ENCODE data around the gene SARS2. TPM values are rescaled to one million over a fixed set of nuclear protein-coding genes. Genes with fewer than 3 reads are reported as not detected.

Gene SARS2
- total and polyA plus RNA-seq, 4 donors: 5.9 to 72.4 (median 11.7) TPM

DNA sequence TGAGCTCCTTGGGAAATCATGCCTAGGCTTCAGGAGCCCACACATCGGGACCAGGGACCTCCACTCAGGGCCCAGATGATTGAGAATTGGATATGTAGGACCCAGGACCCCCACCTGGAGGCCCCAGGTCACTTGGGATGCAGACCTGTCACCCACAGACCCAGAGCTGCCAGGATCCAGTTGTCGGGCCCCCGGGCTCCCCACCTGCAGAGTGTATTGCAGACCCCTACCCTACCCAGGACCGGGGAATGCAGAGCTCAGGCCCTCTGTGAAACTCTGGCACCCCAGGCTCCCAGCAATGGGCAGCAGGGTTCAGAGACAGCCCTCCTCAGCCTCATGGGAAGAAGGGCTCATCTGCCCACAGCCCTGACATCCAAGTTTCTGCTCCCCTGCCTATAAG lies 24.9 kb downstream of the SARS2 start:
- Histone ChIP-seq H3K27me3 (ENCODE audit: control insufficient read depth in 1 of 2, insufficient read depth in 2 of 2, low read length in 1 of 2) (no peaks in the 10 kb centered on the region), H3K4me1 (ENCODE audit: control insufficient read depth in 1 of 2, insufficient read depth in 2 of 2, low read length in 2 of 2) (no peaks in the 10 kb centered on the region), H3K36me3 (ENCODE audit: control insufficient read depth in 1 of 2, insufficient read depth in 2 of 2, low read length in 1 of 2) (peaks cover 0 to 8% of the 10 kb centered on the region in 2 donors), H3K4me3 (ENCODE audit: low read length in 2 of 2) (no peak overlapping the region), H3K9me3 (ENCODE audit: control insufficient read depth, low read length) (no peaks in the 10 kb centered on the region), H3K27ac (ENCODE audit: low read depth in 1 of 2, low read length in 2 of 2) (no peak overlapping the region)
- no peak for ATAC-seq (ENCODE audit: low FRiP score)
- intact Hi-C loops (cut with DNase I): no loop called here
- 92 to 97% methylated on average over 4 of the region's 4 CpGs for WGBS, 2 donors
- DNase-seq: no peak

GRCh38 chr19:38904581-38905539 lies 25.7 kb downstream of the SARS2 start:
- DNase-seq (no peak), ATAC-seq (ENCODE audit: low FRiP score) (peak; percentile 13)
- intact Hi-C loops (cut with DNase I): no loop called here
- H3K36me3 ChIP-seq (ENCODE audit: control insufficient read depth in 1 of 2, insufficient read depth in 2 of 2, low read length in 1 of 2): peaks cover 0 to 8% of the 10 kb centered on the region in 2 donors
- H3K4me3 ChIP-seq (ENCODE audit: low read length in 2 of 2): no peak overlapping the region
- H3K4me1 ChIP-seq (ENCODE audit: control insufficient read depth in 1 of 2, insufficient read depth in 2 of 2, low read length in 2 of 2): no peaks in the 10 kb centered on the region
- no peaks in the 10 kb centered on the region for H3K27me3 ChIP-seq (ENCODE audit: control insufficient read depth in 1 of 2, insufficient read depth in 2 of 2, low read length in 1 of 2)
- H3K9me3 ChIP-seq (ENCODE audit: control insufficient read depth, low read length): no peaks in the 10 kb centered on the region
- 89 to 91% methylated on average over 35 of the region's 35 CpGs for WGBS, 2 donors
- H3K27ac ChIP-seq (ENCODE audit: low read depth in 1 of 2, low read length in 2 of 2): no peak overlapping the region

- Histone ChIP-seq H3K27ac (ENCODE audit: low read depth in 1 of 2, low read length in 2 of 2) (no peak overlapping the region), H3K27me3 (ENCODE audit: control insufficient read depth in 1 of 2, insufficient read depth in 2 of 2, low read length in 1 of 2) (no peaks in the 10 kb centered on the region), H3K36me3 (ENCODE audit: control insufficient read depth in 1 of 2, insufficient read depth in 2 of 2, low read length in 1 of 2) (peaks cover 0 to 5% of the 10 kb centered on the region in 2 donors), H3K4me3 (ENCODE audit: low read length in 2 of 2) (no peak overlapping the region), H3K4me1 (ENCODE audit: control insufficient read depth in 1 of 2, insufficient read depth in 2 of 2, low read length in 2 of 2) (no peaks in the 10 kb centered on the region), H3K9me3 (ENCODE audit: control insufficient read depth, low read length) (no peaks in the 10 kb centered on the region)
- 98 to 100% methylated on average over 1 of the region's 1 CpG for WGBS, 2 donors
- intact Hi-C loops (cut with DNase I): loop anchor here in 1 of 2 donors (2.0 kb wide), 1 partner anchor 27 kb away; no protein-coding TSS in a partner anchor
- ATAC-seq (ENCODE audit: low FRiP score): no peak
- DNase-seq: no peak
Observed at GRCh38 chr19:38901683-38902082, 28.9 kb downstream of the SARS2 start.

DNA sequence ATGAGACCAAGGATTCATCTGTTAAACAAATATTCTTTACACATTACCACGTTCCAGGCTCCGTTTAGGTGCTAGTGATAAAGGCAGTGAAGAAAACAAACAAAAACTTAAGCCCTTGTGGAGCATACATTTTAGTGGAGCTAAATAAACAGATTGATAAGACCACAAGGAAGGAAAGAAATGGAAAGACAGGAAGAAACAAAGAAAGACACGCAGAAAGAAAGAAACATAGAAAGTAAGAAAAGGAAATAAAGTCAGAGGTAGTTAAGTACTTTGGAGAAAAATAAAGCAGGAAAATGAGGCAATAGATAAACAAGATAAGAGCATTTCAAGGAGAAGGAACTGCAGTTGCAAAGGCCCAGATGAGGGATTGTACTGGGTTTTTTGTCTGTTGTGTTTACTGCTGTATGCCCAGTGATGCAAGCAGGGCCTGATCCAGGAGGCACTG lies 29.8 kb downstream of the SARS2 start:
- H3K27ac ChIP-seq (ENCODE audit: low read depth in 1 of 2, low read length in 2 of 2): no peak overlapping the region
- H3K36me3 ChIP-seq (ENCODE audit: control insufficient read depth in 1 of 2, insufficient read depth in 2 of 2, low read length in 1 of 2): peaks cover 0 to 5% of the 10 kb centered on the region in 2 donors
- no peak for DNase-seq
- intact Hi-C loops (cut with DNase I): loop anchor here in 1 of 2 donors (2.0 kb wide), 1 partner anchor 28 kb away; no protein-coding TSS in a partner anchor
- no peak overlapping the region for H3K4me3 ChIP-seq (ENCODE audit: low read length in 2 of 2)
- H3K4me1 ChIP-seq (ENCODE audit: control insufficient read depth in 1 of 2, insufficient read depth in 2 of 2, low read length in 2 of 2): no peaks in the 10 kb centered on the region
- WGBS, 2 donors: 26 to 35% methylated on average over 3 of the region's 3 CpGs
- no peaks in the 10 kb centered on the region for H3K9me3 ChIP-seq (ENCODE audit: control insufficient read depth, low read length)
- ATAC-seq (ENCODE audit: low FRiP score): no peak
- no peaks in the 10 kb centered on the region for H3K27me3 ChIP-seq (ENCODE audit: control insufficient read depth in 1 of 2, insufficient read depth in 2 of 2, low read length in 1 of 2)

DNA sequence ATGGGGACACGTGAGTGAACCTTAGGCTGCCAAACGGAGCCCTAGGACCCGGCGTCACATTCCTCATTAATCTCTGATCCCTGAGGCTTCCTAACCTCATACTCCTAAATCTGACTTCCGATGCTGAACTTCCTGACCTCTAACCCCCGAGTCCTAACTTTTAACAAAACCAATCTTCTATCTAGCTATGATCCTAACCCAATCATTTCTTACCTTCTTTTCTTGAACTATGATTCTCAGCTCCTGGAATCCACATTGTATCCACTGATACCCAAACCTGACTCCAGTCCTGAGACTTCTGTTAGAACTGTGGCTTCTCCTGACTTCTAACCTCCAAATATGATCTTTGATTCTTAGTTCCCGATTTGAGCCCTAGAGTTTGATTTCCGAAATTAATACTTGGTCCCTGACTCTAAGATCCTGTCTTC lies 30.3 kb downstream of the SARS2 start:
- H3K27me3 ChIP-seq (ENCODE audit: control insufficient read depth in 1 of 2, insufficient read depth in 2 of 2, low read length in 1 of 2): no peaks in the 10 kb centered on the region
- no peaks in the 10 kb centered on the region for H3K9me3 ChIP-seq (ENCODE audit: control insufficient read depth, low read length)
- H3K4me3 ChIP-seq (ENCODE audit: low read length in 2 of 2): peak overlapping the region; percentile 48 to 92
- intact Hi-C loops (cut with DNase I): loop anchor here in 1 of 2 donors (2.0 kb wide), 1 partner anchor 29 kb away; no protein-coding TSS in a partner anchor
- H3K27ac ChIP-seq (ENCODE audit: low read depth in 1 of 2, low read length in 2 of 2): peak overlapping the region in 1 of 2 donors; percentile 24
- WGBS, 2 donors: 2 to 4% methylated on average over 8 of the region's 8 CpGs
- H3K36me3 ChIP-seq (ENCODE audit: control insufficient read depth in 1 of 2, insufficient read depth in 2 of 2, low read length in 1 of 2): peaks cover 0 to 3% of the 10 kb centered on the region in 2 donors
- ATAC-seq (ENCODE audit: low FRiP score) (no peak), DNase-seq (no peak)
- no peaks in the 10 kb centered on the region for H3K4me1 ChIP-seq (ENCODE audit: control insufficient read depth in 1 of 2, insufficient read depth in 2 of 2, low read length in 2 of 2)

- intact Hi-C loops (cut with DNase I): loop anchor here in 1 of 2 donors (2.0 kb wide), 1 partner anchor 29 kb away; no protein-coding TSS in a partner anchor
- no peaks in the 10 kb centered on the region for H3K36me3 ChIP-seq (ENCODE audit: control insufficient read depth in 1 of 2, insufficient read depth in 2 of 2, low read length in 1 of 2)
- 0% methylated on average over 63 to 64 of the region's 64 CpGs for WGBS, 2 donors
Observed at GRCh38 chr19:38899447-38900201, 30.9 kb downstream of the SARS2 start, which contains the start of the genes NFKBIB and SIRT2. TSS of gene NFKBIB (plus strand) at chr19:38899969. CDS start at chr19:38900033, 64 bp downstream. TSS of gene SIRT2 (minus strand) at chr19:38899618. CDS start at chr19:38899521, 97 bp downstream.

GRCh38 chr19:38898788-38899446 lies 31.6 kb downstream of the SARS2 start:
- peak; percentile 2 for ATAC-seq (ENCODE audit: low FRiP score)
- 4 to 5% methylated on average over 24 to 25 of the region's 25 CpGs for WGBS, 2 donors
- H3K4me3 ChIP-seq (ENCODE audit: low read length in 2 of 2): peak overlapping the region; percentile 56 to 64
- intact Hi-C loops (cut with DNase I): no loop called here
- H3K27ac ChIP-seq (ENCODE audit: low read depth in 1 of 2, low read length in 2 of 2): peak overlapping the region in 1 of 2 donors; percentile 1
- DNase-seq: no peak
- H3K4me1 ChIP-seq (ENCODE audit: control insufficient read depth in 1 of 2, insufficient read depth in 2 of 2, low read length in 2 of 2): no peaks in the 10 kb centered on the region
- no peaks in the 10 kb centered on the region for H3K36me3 ChIP-seq (ENCODE audit: control insufficient read depth in 1 of 2, insufficient read depth in 2 of 2, low read length in 1 of 2)
- H3K9me3 ChIP-seq (ENCODE audit: control insufficient read depth, low read length): no peaks in the 10 kb centered on the region
- H3K27me3 ChIP-seq (ENCODE audit: control insufficient read depth in 1 of 2, insufficient read depth in 2 of 2, low read length in 1 of 2): no peaks in the 10 kb centered on the region

More at GRCh38 chr19:38899447-38900201, 30.9 kb downstream of the SARS2 start, which contains the start of the genes NFKBIB and SIRT2:
- Histone ChIP-seq H3K4me1 (ENCODE audit: control insufficient read depth in 1 of 2, insufficient read depth in 2 of 2, low read length in 2 of 2) (no peaks in the 10 kb centered on the region), H3K9me3 (ENCODE audit: control insufficient read depth, low read length) (no peaks in the 10 kb centered on the region), H3K27me3 (ENCODE audit: control insufficient read depth in 1 of 2, insufficient read depth in 2 of 2, low read length in 1 of 2) (no peaks in the 10 kb centered on the region), H3K27ac (ENCODE audit: low read depth in 1 of 2, low read length in 2 of 2) (peak within 1 kb of the TSS in 1 of 2 donors; percentile 24), H3K4me3 (ENCODE audit: low read length in 2 of 2) (peak within 1 kb of the TSS; percentile 56 to 92)
- peak; percentile 99 to 100 for DNase-seq
- ATAC-seq (ENCODE audit: low FRiP score): peak; percentile 98

GRCh38 chr19:38894968-38895367 lies 35.6 kb downstream of the SARS2 start:
- Histone ChIP-seq H3K27me3 (ENCODE audit: control insufficient read depth in 1 of 2, insufficient read depth in 2 of 2, low read length in 1 of 2) (no peaks in the 10 kb centered on the region), H3K27ac (ENCODE audit: low read depth in 1 of 2, low read length in 2 of 2) (no peak overlapping the region), H3K4me3 (ENCODE audit: low read length in 2 of 2) (no peak overlapping the region), H3K4me1 (ENCODE audit: control insufficient read depth in 1 of 2, insufficient read depth in 2 of 2, low read length in 2 of 2) (no peaks in the 10 kb centered on the region), H3K9me3 (ENCODE audit: control insufficient read depth, low read length) (no peaks in the 10 kb centered on the region), H3K36me3 (ENCODE audit: control insufficient read depth in 1 of 2, insufficient read depth in 2 of 2, low read length in 1 of 2) (peaks cover 0 to 2% of the 10 kb centered on the region in 2 donors)
- intact Hi-C loops (cut with DNase I): no loop called here
- ATAC-seq (ENCODE audit: low FRiP score) (no peak), DNase-seq (no peak)
- 81 to 84% methylated on average over 9 of the region's 9 CpGs for WGBS, 2 donors
